Brain microvascular endothelial cell (primary cell): ENCODE data around the gene TRABD2B.

Experiments used
- DNase-seq: peaks from one replicate; pipeline ENCODE4 v3.0.0-alpha.2; 2020
- H3K27ac ChIP-seq: fragments of 250-450 bp; sonication (Bioruptor Pico); 2 replicates; pipeline ENCODE4 v1.5.1; 2020; ENCODE audit warnings: mild to moderate bottlenecking, moderate library complexity
- H3K27me3 ChIP-seq: fragments of 250-450 bp; sonication (Bioruptor Pico); replicated peaks from 2 replicates; pipeline ENCODE4 v1.5.1; 2020; ENCODE audit warnings: mild to moderate bottlenecking
- H3K36me3 ChIP-seq: fragments of 250-450 bp; sonication (Bioruptor Pico); replicated peaks from 2 replicates; pipeline ENCODE4 v1.5.1; 2020; ENCODE audit warnings: mild to moderate bottlenecking
- H3K4me3 ChIP-seq: 2 replicates; pipeline ENCODE4 v1.5.1; 2011; ENCODE audit warnings: low read depth, mild to moderate bottlenecking, control low read depth, low read length, moderate library complexity
- CTCF ChIP-seq: IDR thresholded peaks from 2 replicates; pipeline ENCODE4 v1.5.1; 2011; ENCODE audit warnings: low read depth, mild to moderate bottlenecking, moderate library complexity, low read length, control low read depth, inconsistent platforms; ENCODE audit errors: missing control alignments
- in situ Hi-C: cut with HindIII; loops from 2 replicates; pipeline ENCODE4 v1.10.0; 2017; ENCODE audit warnings: low sequenced_read_pairs, low pct_ligation_motif_present

Gene TRABD2B

GRCh38 chr1:47981667-47982350, 15.4 kb downstream of the TRABD2B start:
- TF ChIP-seq CTCF = no peak
- Histone ChIP-seq H3K27me3 (peaks cover 21% of the 10 kb centered on the region), H3K27ac (no peak overlapping the region), H3K36me3 (no peaks in the 10 kb centered on the region), H3K4me3 (no peak overlapping the region)
- no peak for DNase-seq
- in situ Hi-C loops = no loop called here

GRCh38 chr1:47980501-47980900, 16.7 kb downstream of the TRABD2B start:
- TF ChIP-seq CTCF = no peak
- Histone ChIP-seq H3K27me3 (peaks cover 12% of the 10 kb centered on the region), H3K4me3 (no peak overlapping the region), H3K36me3 (no peaks in the 10 kb centered on the region), H3K27ac (no peak overlapping the region)
- DNase-seq = no peak
- in situ Hi-C loops = no loop called here

GRCh38 chr1:47979724-47980123, 17.5 kb downstream of the TRABD2B start:
- no peaks in the 10 kb centered on the region for H3K36me3 ChIP-seq
- no peak for DNase-seq
- H3K4me3 ChIP-seq = no peak overlapping the region
- no peak for TF ChIP-seq CTCF
- H3K27me3 ChIP-seq = peaks cover 5% of the 10 kb centered on the region
- in situ Hi-C loops = no loop called here
- no peak overlapping the region for H3K27ac ChIP-seq

GRCh38 chr1:47978486-47978885, 18.7 kb downstream of the TRABD2B start:
- TF ChIP-seq CTCF = no peak
- in situ Hi-C loops = no loop called here
- Histone ChIP-seq H3K4me3 (no peak overlapping the region), H3K27ac (no peak overlapping the region), H3K27me3 (no peaks in the 10 kb centered on the region), H3K36me3 (no peaks in the 10 kb centered on the region)
- no peak for DNase-seq

GRCh38 chr1:47976728-47977127, 20.5 kb downstream of the TRABD2B start:
- no peak for DNase-seq
- H3K4me3 ChIP-seq = no peak overlapping the region
- no peak overlapping the region for H3K27ac ChIP-seq
- in situ Hi-C loops = no loop called here
- no peaks in the 10 kb centered on the region for H3K27me3 ChIP-seq
- TF ChIP-seq CTCF = no peak
- no peaks in the 10 kb centered on the region for H3K36me3 ChIP-seq

- in situ Hi-C loops = no loop called here
- no peaks in the 10 kb centered on the region for H3K27me3 ChIP-seq
- no peak for TF ChIP-seq CTCF
- DNase-seq = no peak
- no peak overlapping the region for H3K27ac ChIP-seq
- no peak overlapping the region for H3K4me3 ChIP-seq
- H3K36me3 ChIP-seq = no peaks in the 10 kb centered on the region
Measured at GRCh38 chr1:47976267-47976666, 20.9 kb downstream of the TRABD2B start.
